H1 (cell line): ENCODE data around the gene BNIP5. TPM values are rescaled to one million over a fixed set of nuclear protein-coding genes. Genes with fewer than 3 reads are reported as not detected.

Source experiments
- CTCF ChIA-PET: fragments of 300-600 bp; sonication (Branson Sonifier 250); formaldehyde crosslinking; loops from one replicate; lab custom pipeline; 2021; ENCODE audit not compliant: partially characterized antibody; lab: Charles Lee
- POLR2A ChIA-PET: fragments of 300-600 bp; sonication (Branson Sonifier 250); formaldehyde crosslinking; loops from one replicate; lab custom pipeline; 2021; ENCODE audit warnings: inconsistent platforms; ENCODE audit not compliant: partially characterized antibody; lab: Charles Lee
- DNase-seq, 2 experiments: peaks; one replicate each; pipeline versions ENCODE4 v3.0.0 to v3.0.0-alpha.2; 2010 to 2022; ENCODE audit warnings: low spot score in 2 of 2, low read depth in 1 of 2, mixed read lengths in 1 of 2
- FAIRE-seq: peaks from 2 replicates; lab custom pipeline; 2011; peaks lifted over from hg19 to GRCh38; lab: Jason Lieb, UNC
- H2AFZ ChIP-seq: 2 replicates; pipeline ENCODE4 v1.8.1; 2012; ENCODE audit warnings: low read length, inconsistent platforms
- H2AK5ac ChIP-seq: 2 replicates; pipeline ENCODE4 v1.6.1; 2013; ENCODE audit warnings: low read depth, low read length
- H2BK120ac ChIP-seq: replicated peaks from 2 replicates; pipeline ENCODE3; 2013; ENCODE audit warnings: low read depth, low read length, inconsistent platforms
- H2BK12ac ChIP-seq: 2 replicates; pipeline ENCODE4 v1.6.1; 2013; ENCODE audit warnings: low read depth, low read length
- H2BK15ac ChIP-seq: 2 replicates; pipeline ENCODE4 v1.6.1; 2013; ENCODE audit warnings: low read length
- H2BK20ac ChIP-seq: 2 replicates; pipeline ENCODE4 v1.6.1; 2013; ENCODE audit warnings: low read length
- H2BK5ac ChIP-seq: 2 replicates; pipeline ENCODE4 v1.6.1; 2013; ENCODE audit warnings: low read depth, low read length
- H3K14ac ChIP-seq: 2 replicates; pipeline ENCODE4 v1.6.1; 2013; ENCODE audit warnings: inconsistent platforms; ENCODE audit not compliant: insufficient read length
- H3K18ac ChIP-seq: 2 replicates; pipeline ENCODE4 v1.6.1; 2013; ENCODE audit warnings: low read length; ENCODE audit errors: extremely low read depth
- H3K23ac ChIP-seq: 2 replicates; pipeline ENCODE4 v1.6.1; 2013; ENCODE audit warnings: inconsistent platforms; ENCODE audit not compliant: insufficient read length
- H3K23me2 ChIP-seq: 2 replicates; pipeline ENCODE4 v1.6.1; 2013; ENCODE audit warnings: low read depth, low read length
- H3K27ac ChIP-seq: 2 replicates; pipeline ENCODE4 v1.6.1; 2011; ENCODE audit warnings: low read depth, low read length, inconsistent platforms
- H3K27me3 ChIP-seq, 4 experiments: replicated peaks in 1 of 4; 1 replicate in 1 of 4; 2 replicates in 3 of 4; pipeline versions ENCODE4 v1.6.1 to v1.8.1; 2011 to 2013; ENCODE audit warnings: low read length in 3 of 4, mild to moderate bottlenecking in 3 of 4, inconsistent platforms in 2 of 4, mixed read lengths in 2 of 4, moderate library complexity in 1 of 4; ENCODE audit not compliant: control insufficient read depth in 3 of 4, insufficient read depth in 3 of 4; ENCODE audit errors: extremely low read depth in 1 of 4
- H3K36me3 ChIP-seq, 4 experiments: 2 replicates each; pipeline versions ENCODE4 v1.6.1 to v1.8.1; 2011 to 2013; ENCODE audit warnings: mild to moderate bottlenecking in 4 of 4, low read length in 3 of 4, moderate library complexity in 2 of 4, control low read depth in 1 of 4, inconsistent platforms in 1 of 4; ENCODE audit not compliant: insufficient read depth in 4 of 4, control insufficient read depth in 2 of 4
- H3K4ac ChIP-seq: replicated peaks from 2 replicates; pipeline ENCODE3; 2013; ENCODE audit warnings: low read length, low read depth, mixed read lengths, inconsistent platforms; ENCODE audit not compliant: insufficient read length
- H3K4me1 ChIP-seq, 4 experiments: replicated peaks in 1 of 4; 1 replicate in 1 of 4; 2 replicates in 3 of 4; pipeline versions ENCODE4 v1.6.1 to v1.8.1; 2011 to 2013; ENCODE audit warnings: low read length in 3 of 4, inconsistent platforms in 2 of 4, mixed read lengths in 1 of 4; ENCODE audit not compliant: insufficient read depth in 4 of 4, control insufficient read depth in 3 of 4
- H3K4me2 ChIP-seq, 2 experiments: 2 replicates each; pipeline versions ENCODE4 v1.6.1 to v1.8.1; 2011 to 2013; ENCODE audit warnings: low read depth in 2 of 2, low read length in 2 of 2, control low read depth in 1 of 2, inconsistent platforms in 1 of 2, mild to moderate bottlenecking in 1 of 2; ENCODE audit not compliant: insufficient read depth in 1 of 2
- H3K4me3 ChIP-seq, 4 experiments: fragments of 200-600, 300-600 bp in 1 of 4; sonication (generic), shearing (Covaris generic), sonication (Bioruptor Twin) in 1 of 4; 2 replicates each; pipeline versions ENCODE4 v1.5.1 to v1.8.1; 2011 to 2016; ENCODE audit warnings: low read length in 4 of 4, low read depth in 3 of 4, control low read depth in 2 of 4, inconsistent platforms in 2 of 4, mild to moderate bottlenecking in 2 of 4, mixed read lengths in 1 of 4, moderate library complexity in 1 of 4; ENCODE audit not compliant: insufficient read depth in 2 of 4; ENCODE audit errors: extremely low read depth in 1 of 4
- H3K56ac ChIP-seq: replicated peaks from 2 replicates; pipeline ENCODE3; 2013; ENCODE audit warnings: low read depth, mild to moderate bottlenecking, mixed read lengths, low read length, inconsistent platforms; ENCODE audit not compliant: insufficient read length
- H3K79me1 ChIP-seq: 2 replicates; pipeline ENCODE4 v1.6.1; 2013; ENCODE audit warnings: low read depth, low read length, control low read depth
- H3K79me2 ChIP-seq, 2 experiments: 2 replicates each; pipeline versions ENCODE4 v1.6.1 to v1.8.1; 2012 to 2013; ENCODE audit warnings: low read length in 2 of 2, mild to moderate bottlenecking in 2 of 2, inconsistent platforms in 1 of 2; ENCODE audit not compliant: insufficient read depth in 2 of 2, control insufficient read depth in 1 of 2
- H3K9ac ChIP-seq, 4 experiments: replicated peaks in 1 of 4; 1 replicate in 1 of 4; 2 replicates in 3 of 4; pipeline versions ENCODE4 v1.6.1 to v1.8.1; 2011 to 2013; ENCODE audit warnings: low read depth in 3 of 4, low read length in 3 of 4, control low read depth in 2 of 4, mild to moderate bottlenecking in 2 of 4, moderate library complexity in 2 of 4, inconsistent platforms in 1 of 4; ENCODE audit errors: extremely low read depth in 1 of 4
- H3K9me3 ChIP-seq, 2 experiments: 2 replicates each; pipeline versions ENCODE4 v1.6.1 to v1.8.1; 2012 to 2013; ENCODE audit warnings: mild to moderate bottlenecking in 2 of 2, moderate library complexity in 2 of 2, control low read depth in 1 of 2, inconsistent platforms in 1 of 2, low read depth in 1 of 2, low read length in 1 of 2, mixed read lengths in 1 of 2; ENCODE audit not compliant: insufficient read depth in 2 of 2
- H4K20me1 ChIP-seq, 2 experiments: replicated peaks in 1 of 2; 2 replicates each; pipeline versions ENCODE3 to v1.8.1; 2011 to 2013; ENCODE audit warnings: inconsistent platforms in 2 of 2, low read length in 2 of 2, mild to moderate bottlenecking in 1 of 2; ENCODE audit not compliant: insufficient read depth in 2 of 2, control insufficient read depth in 1 of 2
- H4K5ac ChIP-seq: 2 replicates; pipeline ENCODE4 v1.6.1; 2013; ENCODE audit warnings: low read length, low read depth, mixed read lengths, inconsistent platforms; ENCODE audit not compliant: insufficient read length
- H4K8ac ChIP-seq: 2 replicates; pipeline ENCODE4 v1.8.0; 2013; ENCODE audit warnings: mild to moderate bottlenecking, moderate library complexity, low read length, inconsistent platforms; ENCODE audit not compliant: insufficient read depth; ENCODE audit errors: extremely low read depth
- H4K91ac ChIP-seq: replicated peaks from 2 replicates; pipeline ENCODE3; 2013; ENCODE audit warnings: low read length, mixed read lengths, inconsistent platforms; ENCODE audit not compliant: insufficient read length
- CEBPB ChIP-seq: IDR thresholded peaks from 2 replicates; pipeline ENCODE4 v1.6.1; 2012; ENCODE audit warnings: low read depth, low read length
- CHD1 ChIP-seq: IDR thresholded peaks from 2 replicates; pipeline ENCODE4 v1.6.1; 2012; ENCODE audit warnings: low read depth, low read length, improper control_type of control experiment
- CTCF ChIP-seq, 3 experiments: IDR thresholded peaks; 1 replicate in 2 of 3; 2 replicates in 1 of 3; pipeline versions ENCODE4 v1.5.1 to v1.6.1; 2011; ENCODE audit warnings: low read length in 3 of 3, mild to moderate bottlenecking in 3 of 3, inconsistent platforms in 2 of 3, low read depth in 1 of 3, moderate library complexity in 1 of 3; ENCODE audit not compliant: insufficient read depth in 1 of 3; ENCODE audit errors: control extremely low read depth in 1 of 3
- E2F6 ChIP-seq: IDR thresholded peaks from 2 replicates; pipeline ENCODE4 v1.6.1; 2012; ENCODE audit warnings: inconsistent platforms
- JUN ChIP-seq: IDR thresholded peaks from 2 replicates; pipeline ENCODE4 v1.6.1; 2011; ENCODE audit warnings: low read depth, mild to moderate bottlenecking, improper control_type of control experiment, low read length
- KDM1A ChIP-seq: fragments of 200-600, 300-600 bp; sonication (generic); IDR thresholded peaks from 2 replicates; pipeline ENCODE4 v1.7.1; 2016; ENCODE audit warnings: mild to moderate bottlenecking, low read length, borderline replicate concordance
- MAX ChIP-seq: IDR thresholded peaks from 2 replicates; pipeline ENCODE4 v1.6.1; 2012; ENCODE audit warnings: inconsistent platforms
- POLR2AphosphoS5 ChIP-seq: IDR thresholded peaks from 2 replicates; pipeline ENCODE4 v1.6.1; 2011; ENCODE audit warnings: low read depth, low read length
- POU5F1 ChIP-seq: IDR thresholded peaks from 2 replicates; pipeline ENCODE4 v1.6.1; 2011; ENCODE audit warnings: low read depth, mild to moderate bottlenecking, low read length, moderate library complexity
- SP1 ChIP-seq: IDR thresholded peaks from 2 replicates; pipeline ENCODE4 v1.6.1; 2011; ENCODE audit warnings: low read depth, low read length
- SUZ12 ChIP-seq: fragments of 200-600 bp; sonication (generic); IDR thresholded peaks from 2 replicates; pipeline ENCODE4 v1.6.1; 2012; ENCODE audit warnings: mild to moderate bottlenecking, inconsistent platforms, low read length, moderate library complexity, mixed read lengths
- TEAD4 ChIP-seq: IDR thresholded peaks from 2 replicates; pipeline ENCODE4 v1.6.1; 2012; ENCODE audit warnings: low read depth, low read length, inconsistent platforms, mixed read lengths
- WGBS, 2 experiments: shearing (Covaris generic) in 1 of 2; methylation state at CpG; one replicate each; pipeline versions ENCODE4 v1.1.6 to v1.1.7; 2013 to 2015; ENCODE audit warnings: low lambda C conversion rate in 2 of 2, mixed read lengths in 2 of 2, inconsistent platforms in 1 of 2, low coverage in 1 of 2, missing lambda C conversion rate in 1 of 2; ENCODE audit not compliant: insufficient replicate concordance in 2 of 2, insufficient coverage in 1 of 2, insufficient read length in 1 of 2; ENCODE audit errors: extremely low coverage in 1 of 2, missing lambda C conversion rate in 1 of 2; 5-methylcytosine and 5-hydroxymethylcytosine counted together
- polyA plus RNA-seq, 7 experiments: library from polyadenylated mRNA; depleted of rRNA in 3 of 7; stranded (reverse) in 5 of 7; unstranded in 2 of 7; fragments of >200 nt in 5 of 7; fragments of 200-250 nt in 2 of 7; gene quantifications; 1 replicate in 5 of 7; 2 replicates in 1 of 7; 4 replicates in 1 of 7; pipeline versions ENCODE4 v1.2.1 to v1.2.3, GENCODE V29; 2011 to 2013; ENCODE audit warnings: missing spikeins in 2 of 7, mixed read lengths in 2 of 7
- total RNA-seq: library from RNA; stranded (reverse); fragmentation: NEBNext Ultra II Directional; extraction: Animal tissue kit (Norgen Biotek cat#: 25700); gene quantifications from 2 replicates; pipeline ENCODE4 v1.2.1, GENCODE V29; 2021

BNIP5 gene
- total and polyA plus RNA-seq, 2 of the 8 experiments (the other 6 are each of a cell fraction or from before 2014, with no cell fraction given): not detected

GRCh38 chr6:36272234-36272633 lies 64.5 kb downstream of the BNIP5 start:
- Histone ChIP-seq H4K91ac (no peak overlapping the region), H2BK120ac (no peak overlapping the region), H3K18ac (no peak overlapping the region), H2AFZ (no peak overlapping the region), H3K27ac (no peak overlapping the region), H3K79me2 (no peaks in the 10 kb centered on the region), H3K9me3 (no peaks in the 10 kb centered on the region), H3K23ac (no peak overlapping the region), H2BK12ac (no peak overlapping the region), H3K79me1 (no peaks in the 10 kb centered on the region), H4K5ac (no peak overlapping the region), H3K23me2 (no peaks in the 10 kb centered on the region), H3K4ac (no peak overlapping the region), H2BK15ac (no peak overlapping the region), H3K14ac (no peak overlapping the region), H3K56ac (no peak overlapping the region), H3K36me3 (no peaks in the 10 kb centered on the region), H4K8ac (no peak overlapping the region), H2BK5ac (no peak overlapping the region), H2AK5ac (no peak overlapping the region), H3K9ac (no peak overlapping the region), H3K4me1 (peaks cover 0 to 5% (median 0%) of the 10 kb centered on the region in 4 experiments; a peak in 2 of 7 replicates), H4K20me1 (no peaks in the 10 kb centered on the region), H2BK20ac (no peak overlapping the region), H3K4me2 (no peak overlapping the region), H3K4me3 (no peak overlapping the region), H3K27me3 (no peaks in the 10 kb centered on the region)
- ChIA-PET POLR2A (no interaction called here), CTCF (interaction anchor here (0.7 to 2.1 kb wide), 7 partner anchors 11 to 88 kb away, joined by 3 to 7 read pairs (median 5); no protein-coding TSS in a partner anchor)
- DNase-seq: no peak
- FAIRE-seq: no peak
- WGBS, 2 experiments: 91% methylated on average over 8 of the region's 8 CpGs; no CpG with 5 or more reads in 1 of the 2 experiments
- TF ChIP-seq TEAD4: no peak
- TF ChIP-seq POU5F1: no peak
- TF ChIP-seq JUN: no peak
- no peak for TF ChIP-seq KDM1A
- no peak for TF ChIP-seq MAX
- TF ChIP-seq E2F6: no peak
- TF ChIP-seq CTCF (IDR thresholded peaks at IDR 0.05; ENCODE audit: control extremely low read depth in 1 of 3, insufficient read depth in 1 of 3, low read depth in 1 of 3, low read length in 3 of 3): no peak
- TF ChIP-seq CHD1: no peak
- TF ChIP-seq SP1: no peak
- TF ChIP-seq CEBPB: no peak
- no peak for TF ChIP-seq POLR2AphosphoS5
- no peak for TF ChIP-seq SUZ12
